Measurements from ENCODE around the gene RETSAT.

The RETSAT gene

DNA sequence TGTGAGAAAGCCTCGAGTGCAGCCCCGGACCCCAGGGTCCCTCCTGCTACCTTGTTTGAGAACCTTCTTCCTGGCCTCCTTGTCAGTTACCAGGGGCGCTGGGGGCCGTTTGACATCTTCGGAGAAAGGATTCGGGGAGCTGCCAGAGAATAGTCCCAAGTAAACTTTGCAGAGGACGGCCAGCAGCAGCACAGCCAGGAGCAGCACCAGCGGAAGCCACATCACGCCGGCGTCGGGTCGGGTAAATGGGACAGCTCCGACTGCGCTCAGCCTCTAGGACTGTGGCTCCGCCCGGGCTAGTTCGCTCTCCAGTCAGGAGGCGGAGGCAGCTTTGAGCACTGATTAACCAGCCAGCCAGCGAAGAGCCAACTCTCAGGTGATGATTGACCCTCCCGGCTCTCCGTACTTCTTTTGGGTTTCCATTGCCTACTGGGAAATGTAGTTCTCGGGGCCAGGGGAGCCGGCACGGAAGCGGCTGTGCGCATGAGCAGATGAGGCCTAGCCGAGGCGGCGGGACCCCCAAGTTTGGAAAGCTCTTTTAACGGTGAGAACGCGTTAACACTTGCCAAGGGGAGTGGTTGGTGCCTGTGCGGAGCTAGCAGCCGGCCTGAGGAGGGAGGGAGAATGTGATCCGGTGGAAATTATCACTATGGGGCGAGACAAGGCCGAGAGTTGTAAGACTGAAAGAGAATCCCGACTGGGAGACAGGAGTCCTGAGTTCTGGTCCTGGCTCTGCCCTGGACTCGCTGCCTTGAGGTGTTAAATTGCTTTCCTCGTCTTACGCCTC, at the start of gene RETSAT, which contains the start of gene ELMOD3 (continued):
- TF ChIP-seq, protein P1, sequence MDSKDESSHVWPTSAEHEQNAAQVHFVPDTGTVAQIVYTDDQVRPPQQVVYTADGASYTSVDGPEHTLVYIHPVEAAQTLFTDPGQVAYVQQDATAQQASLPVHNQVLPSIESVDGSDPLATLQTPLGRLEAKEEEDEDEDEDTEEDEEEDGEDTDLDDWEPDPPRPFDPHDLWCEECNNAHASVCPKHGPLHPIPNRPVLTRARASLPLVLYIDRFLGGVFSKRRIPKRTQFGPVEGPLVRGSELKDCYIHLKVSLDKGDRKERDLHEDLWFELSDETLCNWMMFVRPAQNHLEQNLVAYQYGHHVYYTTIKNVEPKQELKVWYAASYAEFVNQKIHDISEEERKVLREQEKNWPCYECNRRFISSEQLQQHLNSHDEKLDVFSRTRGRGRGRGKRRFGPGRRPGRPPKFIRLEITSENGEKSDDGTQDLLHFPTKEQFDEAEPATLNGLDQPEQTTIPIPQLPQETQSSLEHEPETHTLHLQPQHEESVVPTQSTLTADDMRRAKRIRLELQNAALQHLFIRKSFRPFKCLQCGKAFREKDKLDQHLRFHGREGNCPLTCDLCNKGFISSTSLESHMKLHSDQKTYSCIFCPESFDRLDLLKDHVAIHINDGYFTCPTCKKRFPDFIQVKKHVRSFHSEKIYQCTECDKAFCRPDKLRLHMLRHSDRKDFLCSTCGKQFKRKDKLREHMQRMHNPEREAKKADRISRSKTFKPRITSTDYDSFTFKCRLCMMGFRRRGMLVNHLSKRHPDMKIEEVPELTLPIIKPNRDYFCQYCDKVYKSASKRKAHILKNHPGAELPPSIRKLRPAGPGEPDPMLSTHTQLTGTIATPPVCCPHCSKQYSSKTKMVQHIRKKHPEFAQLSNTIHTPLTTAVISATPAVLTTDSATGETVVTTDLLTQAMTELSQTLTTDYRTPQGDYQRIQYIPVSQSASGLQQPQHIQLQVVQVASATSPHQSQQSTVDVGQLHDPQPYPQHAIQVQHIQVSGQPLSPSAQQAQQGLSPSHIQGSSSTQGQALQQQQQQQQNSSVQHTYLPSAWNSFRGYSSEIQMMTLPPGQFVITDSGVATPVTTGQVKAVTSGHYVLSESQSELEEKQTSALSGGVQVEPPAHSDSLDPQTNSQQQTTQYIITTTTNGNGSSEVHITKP (tag by site-specific recombination; IDR thresholded peaks at IDR 0.05): peak; percentile 71
- TF ChIP-seq, protein P2, sequence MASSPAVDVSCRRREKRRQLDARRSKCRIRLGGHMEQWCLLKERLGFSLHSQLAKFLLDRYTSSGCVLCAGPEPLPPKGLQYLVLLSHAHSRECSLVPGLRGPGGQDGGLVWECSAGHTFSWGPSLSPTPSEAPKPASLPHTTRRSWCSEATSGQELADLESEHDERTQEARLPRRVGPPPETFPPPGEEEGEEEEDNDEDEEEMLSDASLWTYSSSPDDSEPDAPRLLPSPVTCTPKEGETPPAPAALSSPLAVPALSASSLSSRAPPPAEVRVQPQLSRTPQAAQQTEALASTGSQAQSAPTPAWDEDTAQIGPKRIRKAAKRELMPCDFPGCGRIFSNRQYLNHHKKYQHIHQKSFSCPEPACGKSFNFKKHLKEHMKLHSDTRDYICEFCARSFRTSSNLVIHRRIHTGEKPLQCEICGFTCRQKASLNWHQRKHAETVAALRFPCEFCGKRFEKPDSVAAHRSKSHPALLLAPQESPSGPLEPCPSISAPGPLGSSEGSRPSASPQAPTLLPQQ (tag by site-specific recombination; IDR thresholded peaks at IDR 0.05): peak; percentile 58; the same call in 1 of the 2 replicates
- TF ChIP-seq ZNF660 (tag by site-specific recombination; IDR thresholded peaks at IDR 0.05): peak; percentile 99
- no peak for TF ChIP-seq ZNF223 (tag by site-specific recombination; IDR thresholded peaks at IDR 0.05)
- no peak for TF ChIP-seq ZSCAN16 (tag by site-specific recombination; IDR thresholded peaks at IDR 0.05)
- TF ChIP-seq ZNF121 (tag by site-specific recombination; IDR thresholded peaks at IDR 0.05): peak; percentile 73; the same call in 1 of the 2 replicates
- no peak for TF ChIP-seq ZNF791 (tag by site-specific recombination; IDR thresholded peaks at IDR 0.05)
- TF ChIP-seq ZNF658 (tag by site-specific recombination; IDR thresholded peaks at IDR 0.05): no peak
- TF ChIP-seq ZNF341 (tag by site-specific recombination; IDR thresholded peaks at IDR 0.05; ENCODE audit: low read depth): peak; percentile 92
- TF ChIP-seq, protein P3, sequence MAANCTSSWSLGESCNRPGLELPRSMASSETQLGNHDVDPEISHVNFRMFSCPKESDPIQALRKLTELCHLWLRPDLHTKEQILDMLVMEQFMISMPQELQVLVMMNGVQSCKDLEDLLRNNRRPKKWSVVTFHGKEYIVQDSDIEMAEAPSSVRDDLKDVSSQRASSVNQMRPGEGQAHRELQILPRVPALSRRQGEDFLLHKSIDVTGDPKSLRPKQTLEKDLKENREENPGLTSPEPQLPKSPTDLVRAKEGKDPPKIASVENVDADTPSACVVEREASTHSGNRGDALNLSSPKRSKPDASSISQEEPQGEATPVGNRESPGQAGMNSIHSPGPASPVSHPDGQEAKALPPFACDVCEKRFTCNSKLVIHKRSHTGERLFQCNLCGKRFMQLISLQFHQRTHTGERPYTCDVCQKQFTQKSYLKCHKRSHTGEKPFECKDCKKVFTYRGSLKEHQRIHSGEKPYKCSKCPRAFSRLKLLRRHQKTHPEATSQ (tag by site-specific recombination; IDR thresholded peaks at IDR 0.05): no peak

DNA sequence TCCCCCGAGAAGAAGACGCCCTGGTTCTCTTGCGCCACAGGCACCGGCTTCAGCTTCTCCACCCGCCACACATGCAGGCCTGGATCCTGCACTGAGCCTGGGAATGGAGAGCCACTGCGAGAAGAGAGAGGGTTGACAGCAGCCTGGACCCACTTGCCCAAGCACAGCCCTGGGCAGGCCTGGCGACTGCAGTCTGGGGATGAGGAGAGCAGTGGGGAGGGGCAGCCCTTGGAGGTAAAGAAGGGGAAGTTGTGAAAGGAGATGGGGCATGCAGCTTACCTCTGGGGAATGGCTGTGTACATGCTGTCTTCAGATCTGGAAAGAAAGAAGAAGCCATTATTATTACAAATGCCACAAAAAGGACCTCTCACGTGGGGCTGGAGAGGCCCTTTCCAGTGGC, 47.5 kb upstream of the RETSAT start:
- Histone ChIP-seq H3K4me1 (ENCODE audit: control insufficient read depth, insufficient read depth, low read length) (no peaks in the 10 kb centered on the region), H3K36me3 (ENCODE audit: control insufficient read depth in 2 of 2, insufficient read depth in 1 of 2, low read length in 2 of 2) (no peaks in the 10 kb centered on the region), H3K4me3 (ENCODE audit: low read depth, low read length) (no peak overlapping the region), H3K27ac (ENCODE audit: extremely low read depth, low read depth, low read length) (no peak overlapping the region), H3K9me3 (ENCODE audit: control insufficient read depth, insufficient read depth, low read depth, low read length) (no peaks in the 10 kb centered on the region)
- TF ChIP-seq ZNF354C (tag by site-specific recombination; IDR thresholded peaks at IDR 0.05; ENCODE audit: borderline replicate concordance, low read depth): no peak
- ChIA-PET POLR2A (no interaction called here), CTCF (interaction anchor here (0.6 kb wide), 1 partner anchor 155 kb away, joined by 3 read pairs; no protein-coding TSS in a partner anchor)

DNA sequence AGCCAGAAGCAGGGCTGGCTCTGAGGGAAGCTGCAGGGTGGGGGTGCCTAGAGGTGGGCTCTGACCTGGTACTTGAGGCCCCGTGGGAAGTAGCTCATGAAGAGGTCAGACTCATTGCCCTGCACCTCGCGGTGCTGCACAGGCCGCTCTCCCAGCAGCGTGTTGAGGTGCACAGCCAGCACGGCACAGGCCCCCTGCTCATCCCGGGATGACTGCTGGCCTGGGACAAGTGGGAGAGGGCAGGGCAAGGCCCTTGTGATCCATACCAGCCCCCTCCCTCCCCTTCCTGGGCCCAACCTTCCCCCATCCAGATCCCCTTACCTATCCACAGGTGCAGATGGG, 47.1 kb upstream of the RETSAT start:
- H3K4me3 ChIP-seq (ENCODE audit: low read depth, low read length): no peak overlapping the region
- TF ChIP-seq ZXDB (tag by site-specific recombination; IDR thresholded peaks at IDR 0.05) (no peak), ZNF560 (tag by site-specific recombination; IDR thresholded peaks at IDR 0.05; ENCODE audit: borderline replicate concordance) (no peak), ZNF155 (tag by site-specific recombination; IDR thresholded peaks at IDR 0.05) (no peak), ZBTB7A (tag by site-specific recombination; IDR thresholded peaks at IDR 0.05; ENCODE audit: low read depth) (no peak)
- TF ChIP-seq, protein P4, sequence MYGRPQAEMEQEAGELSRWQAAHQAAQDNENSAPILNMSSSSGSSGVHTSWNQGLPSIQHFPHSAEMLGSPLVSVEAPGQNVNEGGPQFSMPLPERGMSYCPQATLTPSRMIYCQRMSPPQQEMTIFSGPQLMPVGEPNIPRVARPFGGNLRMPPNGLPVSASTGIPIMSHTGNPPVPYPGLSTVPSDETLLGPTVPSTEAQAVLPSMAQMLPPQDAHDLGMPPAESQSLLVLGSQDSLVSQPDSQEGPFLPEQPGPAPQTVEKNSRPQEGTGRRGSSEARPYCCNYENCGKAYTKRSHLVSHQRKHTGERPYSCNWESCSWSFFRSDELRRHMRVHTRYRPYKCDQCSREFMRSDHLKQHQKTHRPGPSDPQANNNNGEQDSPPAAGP (tag by site-specific recombination; IDR thresholded peaks at IDR 0.05): no peak
- TF ChIP-seq, protein P5, sequence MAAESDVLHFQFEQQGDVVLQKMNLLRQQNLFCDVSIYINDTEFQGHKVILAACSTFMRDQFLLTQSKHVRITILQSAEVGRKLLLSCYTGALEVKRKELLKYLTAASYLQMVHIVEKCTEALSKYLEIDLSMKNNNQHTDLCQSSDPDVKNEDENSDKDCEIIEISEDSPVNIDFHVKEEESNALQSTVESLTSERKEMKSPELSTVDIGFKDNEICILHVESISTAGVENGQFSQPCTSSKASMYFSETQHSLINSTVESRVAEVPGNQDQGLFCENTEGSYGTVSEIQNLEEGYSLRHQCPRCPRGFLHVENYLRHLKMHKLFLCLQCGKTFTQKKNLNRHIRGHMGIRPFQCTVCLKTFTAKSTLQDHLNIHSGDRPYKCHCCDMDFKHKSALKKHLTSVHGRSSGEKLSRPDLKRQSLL (tag by site-specific recombination; IDR thresholded peaks at IDR 0.05): no peak
- TF ChIP-seq, protein P6, sequence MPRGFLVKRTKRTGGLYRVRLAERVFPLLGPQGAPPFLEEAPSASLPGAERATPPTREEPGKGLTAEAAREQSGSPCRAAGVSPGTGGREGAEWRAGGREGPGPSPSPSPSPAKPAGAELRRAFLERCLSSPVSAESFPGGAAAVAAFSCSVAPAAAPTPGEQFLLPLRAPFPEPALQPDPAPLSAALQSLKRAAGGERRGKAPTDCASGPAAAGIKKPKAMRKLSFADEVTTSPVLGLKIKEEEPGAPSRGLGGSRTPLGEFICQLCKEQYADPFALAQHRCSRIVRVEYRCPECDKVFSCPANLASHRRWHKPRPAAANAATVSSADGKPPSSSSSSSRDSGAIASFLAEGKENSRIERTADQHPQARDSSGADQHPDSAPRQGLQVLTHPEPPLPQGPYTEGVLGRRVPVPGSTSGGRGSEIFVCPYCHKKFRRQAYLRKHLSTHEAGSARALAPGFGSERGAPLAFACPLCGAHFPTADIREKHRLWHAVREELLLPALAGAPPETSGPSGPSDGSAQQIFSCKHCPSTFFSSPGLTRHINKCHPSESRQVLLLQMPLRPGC (tag by site-specific recombination; IDR thresholded peaks at IDR 0.05): no peak
- H3K36me3 ChIP-seq (ENCODE audit: control insufficient read depth in 2 of 2, insufficient read depth in 1 of 2, low read length in 2 of 2): no peaks in the 10 kb centered on the region
- no peak overlapping the region for H3K27ac ChIP-seq (ENCODE audit: extremely low read depth, low read depth, low read length)
- H3K9me3 ChIP-seq (ENCODE audit: control insufficient read depth, insufficient read depth, low read depth, low read length): no peaks in the 10 kb centered on the region
- CTCF ChIA-PET: no interaction called here
- POLR2A ChIA-PET: no interaction called here
- H3K4me1 ChIP-seq (ENCODE audit: control insufficient read depth, insufficient read depth, low read length): no peaks in the 10 kb centered on the region

All from HEK293 (cell line).